GM12891 (cell line): ENCODE measurements around the gene PCSK5.

ENCODE experiments used
- PAX5 ChIP-seq: IDR thresholded peaks from 2 replicates; pipeline ENCODE4 v1.6.1; 2011; ENCODE audit warnings: low read length, moderate library complexity, mild to moderate bottlenecking; ENCODE audit not compliant: insufficient read depth, severe bottlenecking
- POLR2A ChIP-seq: IDR thresholded peaks from 2 replicates; pipeline ENCODE4 v1.6.1; 2011; ENCODE audit warnings: low read depth, low read length, control low read depth
- POU2F2 ChIP-seq: IDR thresholded peaks from 2 replicates; pipeline ENCODE4 v1.6.1; 2011; ENCODE audit warnings: low read depth, mild to moderate bottlenecking, control low read depth, low read length, moderate library complexity
- SPI1 ChIP-seq: IDR thresholded peaks from 2 replicates; pipeline ENCODE4 v1.6.1; 2011; ENCODE audit warnings: low read depth, low read length, control low read depth

DNA sequence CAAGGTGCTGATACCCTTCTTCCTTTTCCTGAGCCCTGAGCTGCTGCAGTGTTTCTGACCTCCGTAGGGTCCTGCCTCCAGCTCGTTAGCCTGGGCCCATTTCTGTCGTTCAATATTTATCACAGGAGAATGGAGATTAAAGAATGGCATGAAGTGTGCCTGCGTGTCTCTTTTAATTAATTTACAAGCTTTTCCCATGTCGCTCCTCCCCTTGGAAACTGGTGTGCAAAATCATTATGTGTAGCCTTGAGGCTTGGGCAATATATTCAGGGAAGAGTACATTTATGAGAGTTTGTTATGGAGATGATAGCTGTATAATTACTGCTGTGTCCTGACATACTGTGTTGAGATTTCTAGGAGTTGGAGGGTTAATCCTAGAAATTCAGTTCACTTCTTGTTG, 99.7 kb downstream of the PCSK5 start:
- TF ChIP-seq PAX5 (no peak), POLR2A (no peak), POU2F2 (no peak), SPI1 (no peak)
